ENCODE measurements around the gene CDV3.

- TF ChIP-seq CTCF (IDR thresholded peaks at IDR 0.05) (no peak), POLR2A (IDR thresholded peaks at IDR 0.05) (no peak)
Measured at GRCh38 chr3:133563816-133564215, 9.7 kb upstream of the CDV3 start.
